Stimulated activated CD8-positive, alpha-beta memory T cell treated with anti-CD3 and anti-CD28 coated beads, Interleukin-2, amount 100 ng/mL, for 1 hour (primary cell): ENCODE data around the gene USP49.

ENCODE experiments used
- DNase-seq, 2 donors: peaks; one replicate each; pipeline ENCODE4 v3.0.0-alpha.2; 2020; ENCODE audit warnings: low read depth in 2 of 2

The USP49 gene

DNA sequence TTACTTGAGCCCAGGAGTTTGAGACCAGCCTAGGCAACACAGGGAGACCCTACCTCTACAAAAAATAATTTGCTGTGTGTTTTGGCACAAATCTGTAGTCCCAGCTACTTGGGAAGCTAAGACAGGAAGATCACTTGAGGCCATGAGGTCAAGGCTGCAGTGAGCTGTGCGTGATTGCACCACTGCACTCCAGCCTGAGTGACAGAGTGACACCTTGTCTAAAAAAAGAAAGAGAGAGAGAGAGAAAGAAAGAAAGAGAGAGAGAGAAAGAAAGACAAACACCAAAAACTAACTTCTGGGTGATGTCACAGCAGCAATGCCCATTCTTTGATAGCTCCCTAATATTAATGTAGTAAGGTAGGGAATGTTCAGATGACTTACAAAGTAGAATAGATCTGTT is 20.4 kb downstream of the USP49 start:
- DNase-seq: no peak

DNA sequence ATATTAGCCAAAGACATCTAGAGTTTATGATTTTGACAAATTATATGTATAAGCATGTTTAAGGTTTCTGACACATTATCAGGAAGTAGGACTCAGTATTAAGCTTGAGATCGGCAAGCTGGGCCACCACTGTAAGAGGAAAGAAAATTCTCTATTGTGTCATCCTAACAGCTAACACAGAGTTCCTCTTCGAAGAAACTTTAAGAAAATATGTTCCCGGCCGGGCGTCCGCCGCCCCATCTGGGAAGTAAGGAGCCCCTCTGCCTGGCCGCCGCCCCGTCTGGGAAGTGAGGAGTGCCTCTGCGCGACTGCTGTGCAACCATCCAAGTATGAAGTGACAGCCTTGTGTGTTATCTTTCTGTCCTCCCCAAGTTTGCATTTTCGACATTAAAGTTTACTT is 23.0 kb downstream of the USP49 start:
- no peak for DNase-seq

DNA sequence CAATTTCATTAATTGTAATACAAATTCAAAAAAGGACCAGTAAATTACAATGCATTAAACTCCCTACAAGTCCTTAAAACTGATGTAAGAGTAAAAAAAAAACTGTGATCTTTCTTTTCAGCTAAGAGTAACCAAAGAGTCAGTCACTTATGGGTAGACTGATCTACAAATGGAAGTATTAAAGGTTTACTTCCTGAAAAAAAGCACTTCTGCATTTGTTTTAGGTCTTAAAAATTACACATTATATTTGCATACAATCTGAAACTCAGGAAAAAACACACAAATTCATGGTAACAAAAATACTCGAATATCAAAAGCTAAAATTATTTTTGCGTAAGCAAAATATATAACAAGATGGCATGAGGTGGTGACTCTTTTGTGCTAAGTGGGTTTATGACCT is 23.5 kb downstream of the USP49 start:
- DNase-seq: no peak

DNA sequence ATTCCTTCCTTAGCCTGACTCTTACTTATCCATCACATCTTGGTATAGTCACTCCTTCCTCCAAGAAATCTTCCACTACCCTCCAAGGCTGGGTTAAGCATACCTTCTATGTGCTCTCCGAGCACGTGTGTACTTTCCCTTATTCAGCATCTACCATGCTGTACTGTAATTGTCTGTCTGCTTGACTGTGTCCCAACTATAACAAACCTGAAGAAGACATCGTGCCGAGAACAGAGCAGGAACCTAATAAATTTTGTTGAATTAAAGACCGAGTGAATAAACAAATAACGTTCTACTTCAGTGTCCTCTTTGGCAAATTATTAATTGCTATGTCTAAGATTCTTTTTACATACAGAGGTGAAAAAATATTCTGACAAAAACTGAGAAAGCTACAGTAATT is 35.8 kb downstream of the USP49 start:
- DNase-seq: no peak

DNA sequence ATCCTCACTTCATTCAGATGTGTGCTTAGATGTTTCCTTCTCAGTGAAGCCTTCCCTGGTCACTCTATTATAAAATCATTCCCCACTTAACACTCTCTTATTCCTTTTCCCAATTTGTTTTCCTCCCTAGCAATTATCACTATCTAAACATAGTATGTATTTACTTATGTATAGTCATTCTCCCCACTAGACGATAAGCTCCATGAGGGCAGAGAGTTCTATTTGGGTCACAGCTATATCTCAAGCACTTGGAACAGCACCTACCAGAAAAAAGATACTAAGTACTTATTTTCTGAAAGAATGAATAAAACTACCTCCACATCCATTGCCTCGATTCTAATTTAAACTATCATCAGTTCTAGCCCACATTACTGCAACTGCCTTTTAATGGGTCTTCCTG is 36.5 kb downstream of the USP49 start:
- no peak for DNase-seq

DNA sequence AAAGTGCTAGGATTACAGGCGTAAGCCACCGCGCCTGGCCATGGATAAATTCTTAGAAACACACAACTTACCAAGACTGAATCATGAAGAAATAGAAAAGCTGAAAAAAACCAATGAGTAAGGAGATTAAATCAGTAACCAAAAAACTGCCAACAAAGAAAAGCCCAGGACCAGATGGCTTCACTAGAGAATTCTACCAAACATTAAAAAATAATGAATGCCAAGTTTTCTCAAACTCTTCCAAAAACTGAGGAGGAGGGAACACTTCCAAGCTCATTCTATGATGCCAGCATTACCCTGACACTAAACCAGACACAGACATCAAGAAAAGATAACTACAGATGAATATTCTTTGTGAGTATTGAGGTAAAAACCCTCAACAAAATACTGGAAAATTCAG is 44.3 kb downstream of the USP49 start:
- DNase-seq: no peak

DNA sequence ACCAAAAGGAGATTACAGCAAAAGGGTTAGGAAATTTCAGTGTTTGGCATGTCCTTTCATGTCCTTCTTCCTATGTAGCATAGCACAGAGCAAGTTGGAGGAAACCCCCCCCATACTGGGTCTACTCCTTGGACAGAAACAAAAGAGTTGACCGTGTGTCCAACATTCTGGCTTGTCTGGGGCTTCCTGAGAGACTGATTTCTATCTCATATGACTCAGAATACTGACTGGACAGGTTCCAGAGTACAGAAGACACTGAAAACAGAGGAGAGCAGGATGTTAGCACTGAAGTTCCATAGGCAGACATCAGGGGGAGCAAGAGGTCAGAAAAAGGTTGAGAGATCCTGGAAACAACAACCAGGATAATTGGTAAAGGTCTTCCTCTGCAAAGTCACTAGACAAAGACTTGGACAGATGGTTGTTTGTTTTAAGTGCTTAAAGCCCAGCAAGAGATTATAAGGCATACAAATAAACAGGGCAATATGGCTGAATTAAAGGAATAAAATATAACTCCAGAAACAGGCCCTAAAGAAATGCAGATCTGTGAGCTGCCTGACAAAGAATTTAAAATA is 48.4 kb downstream of the USP49 start:
- peak in 1 of 2 donors; percentile 16 for DNase-seq

DNA sequence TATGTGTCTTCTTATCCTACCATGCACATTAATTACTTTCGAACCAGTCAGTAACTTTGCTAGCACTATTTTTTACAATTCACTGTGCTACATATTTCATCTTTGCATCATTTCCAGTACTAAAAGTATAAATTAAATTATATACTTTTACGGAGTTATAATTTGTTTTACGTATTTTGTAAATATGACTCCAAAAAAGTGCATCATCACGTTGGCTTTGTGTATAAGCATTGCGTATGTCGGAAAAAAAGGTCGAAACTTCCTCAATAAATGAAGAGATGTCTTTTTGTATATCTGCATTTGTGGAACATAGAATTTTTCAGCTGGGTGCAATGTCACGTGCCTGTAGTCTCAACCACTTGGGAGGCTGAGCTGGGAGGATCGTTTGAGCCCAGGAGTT is 52.0 kb downstream of the USP49 start:
- DNase-seq: no peak

DNA sequence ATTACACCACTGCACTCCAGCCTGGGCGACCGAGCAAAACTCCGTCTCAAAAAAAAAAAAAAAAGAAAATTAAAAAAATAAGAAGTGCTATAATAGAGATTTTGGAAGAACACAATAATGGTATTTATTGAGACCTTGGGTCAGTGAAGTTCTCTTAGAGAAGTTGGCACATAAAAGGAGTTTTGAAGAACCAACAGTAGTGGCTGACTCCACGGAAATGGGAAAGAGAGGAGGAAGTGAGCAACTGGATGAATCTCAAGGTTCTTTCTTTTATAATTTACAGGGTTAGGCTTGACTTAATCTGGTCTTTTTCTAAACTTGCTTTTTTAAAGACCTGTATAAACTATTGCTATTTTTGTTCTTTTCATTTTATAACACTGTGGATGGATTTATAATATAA is 54.8 kb downstream of the USP49 start:
- no peak for DNase-seq

DNA sequence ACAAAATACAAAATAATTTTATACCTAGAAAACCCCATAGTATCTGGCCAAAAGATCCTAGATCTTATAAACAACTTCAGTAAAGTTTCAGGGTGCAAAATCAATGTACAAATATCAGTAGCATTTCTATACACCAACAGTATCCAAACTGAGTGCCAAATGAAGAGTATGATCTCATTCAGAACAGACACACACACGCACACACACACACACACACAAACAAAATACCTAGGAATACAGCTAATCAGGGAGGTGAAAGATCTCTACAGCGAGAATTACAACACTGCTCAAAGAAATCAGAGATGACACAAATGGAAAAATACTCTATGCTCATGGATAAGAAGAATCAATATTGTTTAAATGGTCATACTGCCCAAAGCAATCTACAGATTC is 58.5 kb downstream of the USP49 start:
- no peak for DNase-seq

DNA sequence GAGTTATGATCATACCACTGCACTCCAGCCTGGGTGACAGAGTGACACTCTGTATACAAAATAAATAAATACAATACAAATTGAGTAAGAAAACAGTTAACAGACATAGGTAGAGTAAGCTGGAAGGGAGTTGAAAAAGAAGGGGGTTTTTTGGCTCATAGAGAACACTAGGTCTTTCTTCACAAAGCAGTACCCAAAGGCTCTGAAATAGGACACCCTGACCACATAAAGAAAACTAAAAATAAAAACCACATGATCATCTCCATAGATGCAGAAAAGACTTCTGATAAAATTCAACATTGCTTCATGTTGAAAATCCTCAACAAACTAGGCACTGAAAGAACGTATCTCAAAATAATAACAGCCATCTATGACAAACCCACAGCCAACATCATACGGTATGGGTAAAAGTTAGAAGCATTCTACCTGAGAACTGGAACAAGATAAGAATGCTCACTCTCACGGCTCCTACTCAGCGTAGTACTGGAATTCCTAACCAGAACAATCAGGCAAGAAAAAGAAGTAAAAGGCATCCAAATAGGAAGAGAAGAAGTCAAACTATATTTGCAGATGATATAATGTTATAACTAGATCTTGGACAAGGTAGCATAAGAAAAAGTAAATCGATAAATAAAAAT is 59.0 kb downstream of the USP49 start:
- DNase-seq: no peak

DNA sequence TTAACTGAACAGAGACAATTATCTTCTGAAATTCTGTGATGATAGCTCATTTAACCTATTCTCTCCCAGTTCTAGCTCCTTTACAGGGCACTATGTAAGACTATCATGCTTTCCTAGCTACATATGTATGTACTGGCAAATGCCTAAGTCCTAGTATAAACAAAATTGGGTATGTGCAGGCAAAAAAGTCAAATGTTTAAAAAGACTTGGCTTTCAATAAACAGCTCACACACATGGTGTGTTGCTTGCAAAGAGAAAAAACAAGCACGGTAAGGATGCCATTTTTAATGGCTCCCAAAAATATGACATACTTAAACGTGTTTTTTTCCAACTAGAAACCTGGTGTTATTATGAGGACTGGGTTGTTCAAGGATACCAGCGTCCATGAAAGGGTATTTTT is 62.9 kb downstream of the USP49 start:
- no peak for DNase-seq

DNA sequence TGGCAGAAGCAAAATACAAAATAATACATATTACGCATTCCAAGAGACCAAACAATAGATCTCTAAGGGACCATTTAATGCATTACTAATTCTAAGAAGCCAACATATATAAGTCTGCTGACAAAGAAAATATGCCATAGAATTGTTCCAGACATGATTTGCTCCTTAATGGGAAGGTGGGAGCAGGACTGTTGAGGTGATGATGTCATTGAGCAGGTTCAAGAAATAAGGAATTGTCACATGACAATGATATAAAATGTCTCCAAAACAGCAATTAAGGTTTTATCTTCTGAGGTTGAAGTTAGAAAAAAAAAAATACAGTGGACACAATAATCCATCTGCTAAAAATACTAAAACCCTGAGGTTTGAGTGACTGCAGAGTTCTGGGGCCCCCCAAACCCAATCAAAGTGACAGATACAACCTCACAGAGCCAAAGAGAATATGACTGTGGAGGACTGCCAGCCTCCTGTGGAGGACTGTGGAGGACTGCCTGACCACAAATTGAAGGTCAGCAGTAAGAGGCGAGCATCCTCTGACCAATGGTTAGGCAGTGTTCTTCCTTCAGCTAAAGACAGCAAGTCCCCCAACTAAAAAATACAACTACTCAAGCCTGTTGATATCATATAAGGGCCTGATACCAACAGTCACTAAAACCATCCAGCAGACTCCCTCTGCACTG is 68.7 kb downstream of the USP49 start:
- DNase-seq: no peak

DNA sequence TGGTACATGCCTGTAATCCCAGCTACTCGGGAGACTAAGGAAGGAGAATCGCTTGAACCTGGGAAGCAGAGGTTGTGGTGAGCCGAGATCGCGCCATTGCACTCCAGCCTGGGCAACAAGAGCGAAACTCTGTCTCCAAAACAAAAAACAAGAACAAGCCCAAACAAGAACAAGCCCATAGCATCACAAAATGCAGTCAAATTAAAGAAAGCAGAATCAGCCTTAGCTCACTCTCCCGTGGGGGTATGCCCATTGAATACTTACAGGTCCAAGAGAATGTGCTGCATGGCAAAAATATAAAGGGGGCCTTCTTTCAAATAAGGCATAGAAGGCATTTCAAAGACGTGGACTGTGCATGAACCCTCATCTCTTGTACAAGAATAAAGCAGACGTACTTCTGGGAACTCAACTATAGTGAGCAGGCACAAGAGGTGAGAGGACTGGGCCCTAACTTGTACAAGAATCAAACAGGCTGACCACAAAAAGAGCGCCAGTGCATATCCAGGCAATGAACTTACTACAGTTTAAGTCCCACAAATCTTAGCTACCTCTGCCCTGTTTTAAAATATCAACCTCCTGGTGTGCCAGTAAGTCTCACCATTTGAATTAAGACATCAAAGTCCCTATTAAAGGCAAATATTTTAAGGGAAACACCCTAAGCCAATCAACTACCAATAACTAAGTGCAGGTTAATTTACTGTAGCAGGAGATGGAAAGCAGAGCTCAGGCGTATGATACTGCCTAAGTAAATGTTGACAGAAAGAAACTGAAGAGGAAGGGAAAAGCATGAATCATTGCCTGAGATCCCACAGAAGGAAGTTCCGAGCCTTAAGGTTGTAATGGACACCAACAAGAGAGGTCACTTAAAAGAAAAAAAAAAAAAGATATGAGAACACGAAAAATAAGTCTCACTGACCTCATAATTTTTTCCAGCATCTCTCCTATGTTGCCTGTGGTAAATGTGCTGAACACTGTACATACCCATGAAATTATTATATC is 70.3 kb downstream of the USP49 start:
- no peak for DNase-seq

DNA sequence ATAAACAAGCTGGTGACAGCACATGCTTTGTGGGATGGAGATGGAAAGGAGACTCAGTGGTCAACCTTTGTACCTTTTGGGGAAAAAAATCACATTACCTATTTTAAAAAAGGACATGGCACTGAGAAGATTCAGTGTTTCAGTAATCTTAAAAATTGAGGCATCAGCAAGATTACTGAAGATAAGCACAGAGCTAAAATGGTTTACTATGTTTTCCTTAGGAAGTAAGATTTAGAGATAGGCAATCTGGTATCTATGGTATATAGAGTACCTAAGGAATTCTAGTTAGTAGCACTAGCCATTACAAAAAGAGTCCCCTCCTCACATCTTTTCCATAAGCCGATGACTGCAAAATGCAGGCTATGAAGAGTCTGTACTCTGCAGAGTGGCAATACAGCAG is 72.0 kb downstream of the USP49 start:
- DNase-seq: no peak

DNA sequence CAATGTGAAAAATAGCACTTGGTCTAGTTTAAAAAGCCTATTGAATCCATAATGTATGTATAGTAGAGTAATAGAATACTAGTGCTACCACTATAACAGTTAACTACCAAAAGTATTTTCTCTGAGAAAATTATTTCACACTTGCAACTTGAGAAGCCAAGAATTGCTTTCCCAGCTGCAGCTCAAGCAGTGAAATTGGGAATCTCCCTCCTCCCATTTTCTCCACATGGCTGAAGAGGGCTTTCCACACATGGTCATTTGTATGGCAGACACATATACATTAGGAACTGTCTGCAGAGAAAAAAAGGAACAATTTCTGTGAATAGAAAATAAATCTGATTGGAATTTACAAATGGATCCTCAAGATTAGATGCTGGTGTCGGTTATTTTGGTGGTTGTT is 73.2 kb downstream of the USP49 start:
- DNase-seq: no peak

DNA sequence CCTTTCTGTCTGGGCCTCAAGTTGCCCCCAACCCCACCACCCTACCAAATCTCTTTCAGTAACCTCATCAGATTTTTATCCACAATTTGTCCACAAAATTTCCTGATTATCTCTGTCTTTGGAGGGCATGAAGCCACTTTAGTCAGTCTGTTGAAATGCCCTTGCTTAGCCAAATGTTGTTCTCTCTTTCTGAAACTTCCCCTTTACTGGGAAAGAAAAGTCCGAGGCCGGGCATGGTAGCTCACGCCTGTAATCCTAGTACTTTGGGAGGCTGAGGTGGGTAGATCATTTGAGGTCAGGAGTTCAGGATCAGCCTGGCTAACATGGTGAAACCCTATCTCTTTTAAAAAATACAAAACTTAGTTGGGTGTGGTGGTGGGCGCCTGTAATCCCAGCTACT is 73.9 kb downstream of the USP49 start:
- DNase-seq: no peak

DNA sequence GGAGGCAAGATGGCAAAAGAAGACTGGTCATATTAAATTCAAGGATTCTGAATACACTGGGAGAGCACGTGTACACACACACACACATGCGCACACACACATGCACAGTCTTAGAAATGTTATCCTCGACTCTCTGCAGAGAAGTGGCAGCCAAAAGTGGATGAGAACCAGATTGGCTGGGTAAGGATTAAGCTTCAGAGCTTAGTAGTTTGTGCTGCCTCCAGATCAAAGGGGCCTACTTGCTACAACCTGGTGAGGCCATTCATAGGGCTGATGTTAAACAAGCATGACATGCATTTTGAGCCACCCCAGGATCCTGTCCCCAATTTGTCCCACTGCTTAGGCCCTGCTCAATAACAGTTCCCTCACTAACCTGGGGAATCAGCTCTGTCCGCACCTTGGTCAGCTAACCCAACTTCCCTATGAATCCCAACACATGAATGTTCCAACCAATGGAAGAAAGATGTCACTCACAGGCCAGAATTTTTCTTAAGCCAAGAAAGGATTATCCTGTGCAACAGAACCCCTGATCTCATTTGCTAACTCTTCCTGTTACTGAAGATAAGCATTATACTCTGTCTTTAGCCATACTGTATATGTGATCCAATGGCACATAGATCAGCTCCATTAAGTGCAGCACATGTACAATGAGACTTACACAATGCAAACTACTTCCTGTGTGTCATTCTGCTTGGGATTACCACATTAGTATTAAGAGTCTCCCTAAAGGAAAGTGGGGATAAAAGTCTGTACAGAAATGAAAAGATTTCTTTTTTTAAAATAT is 76.7 kb downstream of the USP49 start:
- no peak for DNase-seq

DNA sequence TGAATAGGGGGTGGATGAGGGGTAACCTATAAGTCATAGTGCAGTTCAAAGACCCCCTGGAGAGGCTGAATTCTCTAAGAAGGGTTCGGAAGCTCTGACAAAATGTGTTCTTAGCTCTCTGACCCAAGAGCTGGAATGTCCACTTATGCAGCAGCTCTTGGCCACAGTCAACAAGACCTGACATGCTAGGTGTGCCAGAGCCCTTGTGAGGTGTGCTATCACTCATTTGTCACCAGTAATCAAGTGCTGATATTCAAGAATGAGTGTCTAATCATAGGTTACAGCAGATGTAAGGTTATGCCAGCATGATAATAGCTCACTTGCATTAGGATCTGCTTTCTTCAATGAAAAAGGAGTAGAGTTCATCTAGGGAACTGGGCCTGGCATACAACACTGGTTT is 79.6 kb downstream of the USP49 start:
- DNase-seq: no peak

DNA sequence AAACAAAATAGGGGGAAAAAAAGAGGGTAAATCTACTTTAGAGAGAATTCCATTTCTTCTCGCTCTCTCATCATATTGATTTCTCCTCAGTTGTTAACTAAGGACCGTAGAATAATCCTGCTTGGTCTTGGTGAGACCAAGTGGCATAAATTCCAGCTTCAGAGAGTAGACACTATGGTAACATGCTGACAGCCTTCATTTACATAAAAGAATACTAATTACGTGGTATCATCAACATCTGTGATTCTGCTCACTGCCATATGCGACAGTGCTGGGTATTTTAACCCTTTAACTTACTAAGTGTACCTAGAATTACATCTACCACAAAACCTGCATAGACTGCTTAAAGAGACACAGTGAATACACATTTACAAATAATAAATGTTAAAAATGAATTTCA is 80.5 kb downstream of the USP49 start:
- DNase-seq: no peak

DNA sequence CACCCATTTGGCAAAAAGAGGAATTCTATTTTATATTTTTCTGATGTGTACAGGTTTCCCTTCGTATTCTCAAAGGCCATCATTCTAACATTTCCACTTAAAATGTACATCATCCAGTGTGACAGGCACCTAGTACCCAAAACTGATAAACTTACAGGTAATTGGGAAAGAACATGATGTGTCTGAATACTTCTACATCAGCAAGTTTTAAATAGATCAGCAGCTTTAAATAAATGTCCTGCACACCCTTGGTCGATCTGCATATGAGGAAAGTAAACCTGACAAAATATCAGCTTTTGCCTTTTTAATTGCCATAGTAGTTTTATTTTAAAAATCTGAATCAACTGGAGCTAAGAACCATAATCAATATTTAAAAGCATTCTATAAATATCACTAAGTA is 81.2 kb downstream of the USP49 start:
- no peak for DNase-seq

DNA sequence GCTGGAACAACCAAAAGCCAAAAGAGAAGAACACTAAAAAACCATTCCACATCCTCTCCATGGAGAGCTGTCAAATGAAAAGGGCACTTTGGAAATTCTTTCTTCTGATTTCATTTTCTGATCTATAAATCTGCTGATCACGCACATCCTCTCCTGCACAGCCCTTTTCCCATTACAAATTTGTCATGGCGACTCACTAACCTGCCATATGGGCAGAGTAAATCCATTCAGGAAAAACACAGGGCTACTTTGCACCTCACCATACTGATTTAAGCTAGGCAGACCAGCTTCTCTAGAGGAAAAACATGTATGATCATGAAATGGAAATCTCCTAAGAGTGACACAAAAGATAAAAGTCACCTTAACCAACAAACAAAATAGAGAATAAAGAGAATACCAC is 81.7 kb downstream of the USP49 start:
- DNase-seq: no peak
